Stimulated activated naive CD4-positive, alpha-beta T cell treated with Interleukin-2 at 50 U/mL for 16 hours (primary cell): ENCODE results near the gene PRKAG2.
"Not testable (repeated sequence)": the region's sequence is repeated elsewhere in the genome, so short reads cannot be mapped to it uniquely, and the experiment has no call there.

Experiments
- DNase-seq: peaks from one replicate; lab custom pipeline; 2025; lab: John Stamatoyannopoulos, UW

PRKAG2 gene

GRCh38 chr7:151835636-151836035 lies 41.3 kb downstream of the PRKAG2 start:
- no peak for DNase-seq

- DNase-seq: no peak
Measured at GRCh38 chr7:151834271-151835035, 42.5 kb downstream of the PRKAG2 start.

DNA sequence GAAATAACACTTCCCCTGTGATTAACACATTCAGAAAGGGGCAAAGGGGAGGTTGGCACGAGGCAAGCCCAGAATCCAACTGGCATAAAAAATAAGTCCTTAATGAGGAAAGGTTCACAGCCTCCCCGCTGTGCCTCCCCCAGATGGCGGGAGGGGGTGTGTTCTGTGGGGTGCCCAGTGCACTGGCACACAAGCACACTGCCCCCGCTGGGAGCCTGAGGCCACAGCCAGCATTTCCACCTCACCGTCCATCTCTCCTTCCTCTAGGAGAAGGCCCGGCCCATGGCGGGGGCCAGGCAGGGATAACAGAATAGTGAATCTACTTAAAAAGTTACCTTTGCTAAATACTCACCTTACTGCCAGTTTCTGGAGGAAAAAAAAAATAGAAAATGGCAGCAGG lies 43.2 kb downstream of the PRKAG2 start:
- no peak for DNase-seq

- no peak for DNase-seq
Measured at GRCh38 chr7:151833213-151833651, 43.7 kb downstream of the PRKAG2 start.

- no peak for DNase-seq
Measured at GRCh38 chr7:151832656-151833055, 44.3 kb downstream of the PRKAG2 start.

DNA sequence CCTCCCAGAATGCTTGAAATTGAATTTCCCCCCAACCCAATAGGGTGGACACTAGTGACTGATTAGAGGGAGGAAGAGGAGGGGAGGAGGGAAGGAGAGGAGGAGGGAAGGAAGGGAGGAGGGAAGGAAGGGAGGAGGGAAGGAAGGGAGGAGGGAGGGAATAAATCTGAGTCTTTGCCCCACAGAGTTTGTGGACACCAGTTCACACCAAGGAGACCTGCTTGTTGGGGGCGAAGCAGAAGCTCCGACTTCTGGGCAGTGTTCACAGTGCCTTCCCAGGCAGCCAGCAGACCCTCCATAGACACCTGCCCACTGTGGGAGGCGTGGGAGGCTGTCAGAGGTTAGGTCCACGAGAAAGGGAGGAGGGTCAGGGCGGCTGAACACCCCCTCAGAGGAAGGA lies 44.8 kb downstream of the PRKAG2 start:
- DNase-seq: no peak

- no peak for DNase-seq
Measured at GRCh38 chr7:151831606-151832005, 45.3 kb downstream of the PRKAG2 start.

GRCh38 chr7:151830121-151830830 lies 46.6 kb downstream of the PRKAG2 start:
- no peak for DNase-seq

DNA sequence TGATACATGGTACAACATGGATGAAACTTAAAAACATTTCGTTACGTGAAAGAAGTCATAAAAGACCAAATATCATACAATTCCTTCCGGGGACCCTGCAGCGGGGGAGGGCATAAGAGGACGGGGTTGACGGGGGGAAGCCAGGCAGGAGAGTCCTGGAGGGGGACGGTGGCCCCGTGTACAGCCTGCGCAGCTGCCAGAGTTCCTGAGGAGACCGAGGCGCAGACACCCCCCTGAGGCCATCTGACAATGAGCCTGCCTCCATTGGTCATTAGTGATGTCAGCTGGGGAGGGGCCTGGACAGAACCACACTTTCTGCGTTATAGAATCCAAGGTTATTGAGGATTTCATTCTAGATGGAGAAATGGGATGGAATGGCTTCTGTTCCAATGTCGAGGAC lies 47.2 kb downstream of the PRKAG2 start:
- no peak for DNase-seq

DNA sequence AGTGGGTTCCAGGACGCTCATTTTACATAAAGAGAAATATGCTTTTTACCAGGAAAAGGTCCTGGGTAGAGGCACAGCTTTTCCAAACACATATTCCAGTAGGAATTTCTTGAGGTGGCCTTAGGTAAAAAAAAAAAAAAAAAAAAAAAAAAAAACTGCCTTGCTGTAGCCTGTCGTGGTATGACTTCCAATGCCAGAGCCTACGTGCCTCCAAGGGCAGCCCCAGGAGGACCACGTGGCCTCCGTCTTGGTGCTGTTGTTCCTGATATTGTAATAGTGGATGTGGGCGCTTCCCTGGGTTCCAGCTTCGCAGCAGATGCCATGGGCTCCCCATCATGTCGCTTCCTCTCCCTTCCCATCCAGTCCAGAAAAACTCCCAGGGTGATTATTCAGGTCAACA lies 49.3 kb downstream of the PRKAG2 start:
- no peak for DNase-seq

DNA sequence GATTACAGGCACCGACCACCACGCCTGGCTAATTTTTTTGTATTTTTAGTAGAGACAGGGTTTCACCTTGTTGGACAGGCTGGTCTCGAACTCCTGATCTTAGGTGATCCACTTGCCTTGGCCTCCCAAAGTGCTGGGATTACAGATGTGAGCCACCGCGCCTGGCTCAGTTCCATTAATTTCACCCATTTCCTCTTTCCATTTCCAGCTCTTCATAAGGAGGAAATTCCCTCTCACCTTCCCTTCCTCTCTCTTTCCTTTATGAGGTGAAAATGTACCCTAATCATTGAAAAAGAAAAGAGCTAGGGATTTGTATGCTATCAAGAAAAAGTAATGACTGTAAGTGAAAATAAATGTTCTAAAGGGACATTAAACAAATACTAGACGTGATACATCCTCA lies 50.6 kb downstream of the PRKAG2 start:
- DNase-seq: not testable (repeated sequence)

- DNase-seq: no peak
Measured at GRCh38 chr7:151825721-151826120, 51.2 kb downstream of the PRKAG2 start.

- DNase-seq: no peak
Measured at GRCh38 chr7:151824373-151824933, 52.5 kb downstream of the PRKAG2 start.

GRCh38 chr7:151823566-151824372 lies 53.1 kb downstream of the PRKAG2 start:
- no peak for DNase-seq

DNA sequence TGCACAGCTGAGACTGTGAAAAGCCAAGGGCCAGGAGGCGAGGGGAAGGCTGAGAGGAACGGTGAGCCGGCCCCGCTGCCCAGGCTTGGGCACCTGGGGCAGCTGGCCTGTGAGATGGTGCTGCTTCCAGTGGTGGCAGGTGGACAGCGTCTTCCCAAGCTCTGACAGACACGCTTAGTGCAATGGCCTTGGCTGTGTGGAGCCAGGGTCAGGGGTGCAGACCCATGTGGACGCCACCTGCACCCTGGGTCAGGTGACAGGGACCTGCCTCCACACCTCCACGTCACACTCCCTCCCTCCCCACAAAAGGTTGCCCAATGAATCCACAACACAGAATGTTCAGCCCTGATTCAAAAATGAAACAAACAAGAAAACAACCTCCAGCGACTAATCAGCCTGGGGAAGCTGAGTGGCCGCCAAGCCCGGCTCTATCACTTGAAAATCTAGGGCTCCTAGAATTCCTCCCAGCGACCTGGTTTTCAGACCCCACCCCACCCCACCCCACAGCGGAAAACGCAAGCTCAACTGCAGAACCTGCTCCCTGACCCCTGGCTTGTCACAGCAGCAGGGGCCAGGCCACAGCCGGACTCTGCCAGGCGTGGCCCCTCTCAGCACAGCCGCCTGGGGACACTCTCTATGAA lies 54.3 kb downstream of the PRKAG2 start:
- no peak for DNase-seq

GRCh38 chr7:151821806-151822540 lies 54.9 kb downstream of the PRKAG2 start:
- DNase-seq: no peak

GRCh38 chr7:151821226-151821625 lies 55.7 kb downstream of the PRKAG2 start:
- DNase-seq: no peak

DNA sequence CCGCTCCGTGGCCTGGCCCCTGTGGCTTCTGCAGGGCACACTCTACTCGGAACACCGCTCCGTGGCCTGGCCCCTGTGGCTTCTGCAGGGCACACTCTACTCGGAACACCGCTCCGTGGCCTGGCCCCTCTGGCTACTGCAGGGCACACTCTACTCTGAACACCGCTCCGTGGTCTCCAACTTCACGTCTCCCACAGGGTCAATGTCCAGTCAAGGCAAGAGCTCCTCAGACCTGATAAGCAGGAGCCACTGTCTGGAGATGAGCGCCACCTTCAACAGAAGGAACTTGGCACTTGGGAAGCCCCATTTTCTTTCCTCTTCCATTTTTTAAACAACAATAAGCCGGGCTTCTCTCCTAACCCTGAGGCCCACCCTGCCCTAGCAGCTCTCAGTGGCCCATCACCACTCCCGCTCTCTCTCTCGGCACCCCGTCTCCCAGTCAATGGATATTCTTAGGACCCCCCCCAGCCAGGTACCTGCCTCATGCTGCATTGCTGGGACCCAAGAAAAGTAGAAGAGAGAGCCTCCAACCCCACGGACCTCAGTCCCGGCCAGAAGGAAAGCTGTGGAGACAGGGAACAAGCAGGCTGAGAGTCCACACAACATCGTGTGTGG lies 56.3 kb downstream of the PRKAG2 start:
- no peak for DNase-seq

DNA sequence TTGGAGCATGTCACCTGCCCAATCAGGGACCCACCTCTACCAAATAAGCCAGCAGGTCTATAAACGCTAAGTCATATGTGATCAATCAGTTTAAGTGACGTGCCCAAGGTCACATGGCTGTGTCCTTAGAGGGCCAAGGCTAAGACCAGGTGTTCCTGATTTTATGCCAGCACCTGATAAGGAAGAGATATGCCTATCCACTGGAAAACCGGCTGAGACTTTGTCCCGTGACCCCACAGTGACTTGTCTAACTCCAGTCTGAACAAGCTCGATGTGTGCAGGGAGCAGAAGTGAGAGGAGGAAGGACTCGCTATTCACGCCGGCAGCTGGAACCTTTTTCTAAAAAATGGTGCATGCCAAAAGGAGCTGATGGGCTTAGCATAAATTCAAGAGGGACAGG lies 57.0 kb downstream of the PRKAG2 start:
- DNase-seq: no peak

DNA sequence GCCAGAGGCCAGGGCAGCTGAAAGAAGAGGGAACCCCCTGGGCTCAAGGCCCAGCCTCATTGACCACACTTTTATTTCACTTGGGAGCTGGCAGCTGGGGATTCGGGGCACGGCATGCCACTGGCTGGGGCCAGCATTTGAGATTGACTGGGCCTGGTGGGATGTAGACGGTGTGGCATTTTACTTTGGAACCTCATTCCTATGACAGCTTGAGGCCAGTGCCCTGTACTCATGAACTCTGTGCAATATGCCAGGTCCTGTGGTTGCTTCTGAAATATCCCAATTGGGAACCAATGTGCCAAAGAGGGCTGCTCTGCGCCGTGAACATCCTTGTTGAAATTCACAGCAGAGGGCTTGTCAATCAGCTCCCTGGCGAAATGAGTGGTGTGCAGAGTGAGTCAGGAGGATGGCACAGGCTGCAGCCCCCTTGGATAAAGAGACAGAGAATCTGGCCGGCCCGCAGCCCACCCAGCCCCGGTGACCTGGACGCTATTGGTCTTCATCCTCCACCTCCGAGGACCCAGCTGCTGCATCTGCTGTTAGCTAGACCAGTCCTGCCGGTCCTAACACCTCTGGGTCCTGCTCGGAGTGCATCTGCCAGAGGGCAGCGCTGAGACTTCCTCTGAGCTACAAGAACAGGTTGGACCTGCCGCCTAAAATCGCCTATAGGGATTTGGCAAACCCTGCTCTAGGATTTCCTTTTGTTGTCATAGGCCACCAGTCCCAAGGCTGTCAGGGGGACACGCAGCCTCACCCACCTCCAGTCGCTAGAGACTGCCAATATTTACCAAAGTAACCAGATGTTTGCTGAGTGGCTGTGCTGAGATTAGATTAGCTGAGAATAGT lies 58.0 kb downstream of the PRKAG2 start:
- no peak for DNase-seq
